Endothelial cell of umbilical vein (primary cell): Measurements from ENCODE around the gene ARHGEF38. TPM values are rescaled to one million over a fixed set of nuclear protein-coding genes. Genes with fewer than 3 reads are reported as not detected.
A peak's percentile ranks its signal among the peaks of the same experiment; 100 is the strongest.

ENCODE experiments used
- BruUV-seq: library from RNA; stranded (reverse); fragments of 400-500 nt; replicated peaks from 2 replicates; lab custom pipeline; 2021; lab: Mats Ljungman, UMichigan
- CTCF ChIA-PET: fragments of 300-600, 350-600 bp; sonication (Branson Sonifier 250); formaldehyde crosslinking; loops from one replicate; lab custom pipeline; 2021; ENCODE audit warnings: antibody characterized with exemption, inconsistent platforms; lab: Charles Lee
- POLR2A ChIA-PET: fragments of 300-600, 350-600 bp; sonication (Branson Sonifier 250); formaldehyde crosslinking; loops from one replicate; lab custom pipeline; 2021; ENCODE audit warnings: antibody characterized with exemption, inconsistent platforms; lab: Charles Lee
- DNase-seq: peaks from one replicate; pipeline ENCODE4 v3.0.0-alpha.2; 2011; ENCODE audit warnings: low read depth, low spot score
- FAIRE-seq: peaks from 2 replicates; lab custom pipeline; 2011; peaks lifted over from hg19 to GRCh38; lab: Jason Lieb, UNC
- H2AFZ ChIP-seq: 2 replicates; pipeline ENCODE4 v1.6.0; 2012; ENCODE audit warnings: low read depth, low read length, control low read depth, inconsistent platforms
- H3K27ac ChIP-seq: 2 replicates; pipeline ENCODE4 v1.5.1; 2011; ENCODE audit warnings: low read depth, mild to moderate bottlenecking, control low read depth, low read length, moderate library complexity; ENCODE audit not compliant: insufficient read depth
- H3K27me3 ChIP-seq, 2 experiments: 2 replicates each; pipeline versions ENCODE4 v1.6.0 to v1.6.1; 2011; ENCODE audit warnings: low read length in 2 of 2, mixed read lengths in 1 of 2; ENCODE audit not compliant: control insufficient read depth in 2 of 2, insufficient read depth in 2 of 2
- H3K36me3 ChIP-seq, 2 experiments: 2 replicates in 1 of 2; 3 replicates in 1 of 2; pipeline ENCODE4 v1.5.1; 2011; ENCODE audit warnings: low read length in 2 of 2, mild to moderate bottlenecking in 1 of 2, moderate library complexity in 1 of 2; ENCODE audit not compliant: control insufficient read depth in 2 of 2, insufficient read depth in 2 of 2; ENCODE audit errors: extremely low read depth in 1 of 2
- H3K4me1 ChIP-seq: 3 replicates; pipeline ENCODE4 v1.5.1; 2011; ENCODE audit warnings: mild to moderate bottlenecking, low read length; ENCODE audit not compliant: control insufficient read depth, insufficient read depth; ENCODE audit errors: extremely low read depth
- H3K4me2 ChIP-seq: 2 replicates; pipeline ENCODE4 v1.6.1; 2011; ENCODE audit warnings: low read length, control low read depth, mixed read lengths; ENCODE audit not compliant: insufficient read depth
- H3K4me3 ChIP-seq, 3 experiments: fragments of 200-600 bp in 1 of 3; sonication (generic), shearing (Covaris generic) in 1 of 3; replicated peaks in 1 of 3; 2 replicates each; pipeline ENCODE4 v1.5.1; 2011 to 2016; ENCODE audit warnings: control low read depth in 3 of 3, low read length in 3 of 3, mild to moderate bottlenecking in 2 of 3, inconsistent platforms in 1 of 3, low read depth in 1 of 3, moderate library complexity in 1 of 3; ENCODE audit not compliant: insufficient read depth in 1 of 3
- H3K79me2 ChIP-seq: 2 replicates; pipeline ENCODE4 v1.6.0; 2012; ENCODE audit warnings: low read length, inconsistent platforms; ENCODE audit not compliant: control insufficient read depth, insufficient read depth
- H3K9ac ChIP-seq: replicated peaks from 2 replicates; pipeline ENCODE3; 2011; ENCODE audit warnings: low read length, control low read depth; ENCODE audit not compliant: insufficient read depth; ENCODE audit errors: extremely low read depth
- H3K9me1 ChIP-seq: replicated peaks from 3 replicates; pipeline ENCODE4 v1.6.0; 2011; ENCODE audit warnings: mild to moderate bottlenecking, low read length; ENCODE audit not compliant: control insufficient read depth, insufficient read depth; ENCODE audit errors: extremely low read depth
- H3K9me3 ChIP-seq: replicated peaks from 2 replicates; pipeline ENCODE4 v1.5.1; 2012; ENCODE audit warnings: low read length, inconsistent platforms; ENCODE audit not compliant: control insufficient read depth, insufficient read depth
- H4K20me1 ChIP-seq: replicated peaks from 2 replicates; pipeline ENCODE3; 2011; ENCODE audit warnings: mild to moderate bottlenecking, low read length; ENCODE audit not compliant: control insufficient read depth, insufficient read depth; ENCODE audit errors: extremely low read depth
- CTCF ChIP-seq, 2 donors: IDR thresholded peaks; 1 replicate in 1 of 2; 2 replicates in 1 of 2; pipeline ENCODE4 v1.5.1; 2011; ENCODE audit warnings: low read length in 2 of 2, mild to moderate bottlenecking in 2 of 2, moderate library complexity in 2 of 2, control low read depth in 1 of 2, inconsistent platforms in 1 of 2, low read depth in 1 of 2; ENCODE audit not compliant: insufficient read depth in 1 of 2; ENCODE audit errors: extremely low read depth in 1 of 2
- EZH2 ChIP-seq: IDR thresholded peaks from 2 replicates; pipeline ENCODE4 v1.6.1; 2012; ENCODE audit warnings: borderline replicate concordance, low read depth, mild to moderate bottlenecking, moderate library complexity, low read length, inconsistent platforms; ENCODE audit not compliant: severe bottlenecking
- FOS ChIP-seq: IDR thresholded peaks from 2 replicates; pipeline ENCODE4 v1.6.1; 2011; ENCODE audit warnings: mild to moderate bottlenecking, low read length, moderate library complexity, borderline replicate concordance; ENCODE audit not compliant: insufficient read depth
- GATA2 ChIP-seq: IDR thresholded peaks from 2 replicates; pipeline ENCODE4 v1.7.0; 2011; ENCODE audit warnings: low read depth, mild to moderate bottlenecking, moderate library complexity, mixed read lengths, low read length; ENCODE audit not compliant: insufficient read length, insufficient read depth
- MAX ChIP-seq: IDR thresholded peaks from 2 replicates; pipeline ENCODE4 v1.6.1; 2011; ENCODE audit not compliant: insufficient read depth, insufficient read length
- MYC ChIP-seq: IDR thresholded peaks from one replicate; pipeline ENCODE4 v1.6.1; 2011; ENCODE audit warnings: mild to moderate bottlenecking, low read depth, low read length
- dilution Hi-C: fragments of 300-500 bp; cut with MboI; formaldehyde crosslinking; loops from one replicate; pipeline ENCODE4 v1.15.0; 2019; ENCODE audit warnings: low sequenced_read_pairs; ENCODE audit not compliant: extremely low pct_ligation_motif_present
- intact Hi-C: fragments of 100-400 bp; cut with micrococcal nuclease; formaldehyde crosslinking; loops from one replicate; pipeline ENCODE4 v1.10.0; 2022
- polyA plus RNA-seq, 4 experiments: library from polyadenylated mRNA; depleted of rRNA in 3 of 4; stranded (reverse) in 3 of 4; unstranded in 1 of 4; fragments of >200 nt; gene quantifications; 2 replicates each; pipeline versions ENCODE4 v1.2.1 to v1.2.3, GENCODE V29; 2011 to 2012; ENCODE audit warnings: missing spikeins in 1 of 4
- total RNA-seq: library from RNA; stranded (reverse); gene quantifications from 2 replicates; pipeline ENCODE4 v1.2.3, GENCODE V29; 2021

Gene ARHGEF38
- total and polyA plus RNA-seq, 2 donors (not counting 3 experiments of a cell fraction or from before 2014, with no cell fraction given) = not detected

- Histone ChIP-seq H3K9ac (no peak overlapping the region), H2AFZ (no peak overlapping the region), H4K20me1 (no peaks in the 10 kb centered on the region), H3K79me2 (no peaks in the 10 kb centered on the region), H3K4me2 (no peak overlapping the region), H3K36me3 (no peaks in the 10 kb centered on the region), H3K9me3 (no peaks in the 10 kb centered on the region), H3K27me3 (no peaks in the 10 kb centered on the region), H3K9me1 (no peaks in the 10 kb centered on the region), H3K4me1 (no peaks in the 10 kb centered on the region), H3K4me3 (no peak overlapping the region), H3K27ac (no peak overlapping the region)
- no TSS peak for BruUV-seq
- dilution Hi-C loops = no loop called here
- ChIA-PET CTCF (no interaction called here), POLR2A (no interaction called here)
- FAIRE-seq = peak; percentile 56
- intact Hi-C loops = no loop called here
- no peak for TF ChIP-seq EZH2
- no peak for DNase-seq
Observed at GRCh38 chr4:105622269-105622668, 69.8 kb downstream of the ARHGEF38 start.

- Histone ChIP-seq H3K27ac (no peak overlapping the region), H3K9me1 (no peaks in the 10 kb centered on the region), H3K9me3 (no peaks in the 10 kb centered on the region), H3K4me3 (no peak overlapping the region), H3K27me3 (no peaks in the 10 kb centered on the region), H3K4me1 (no peaks in the 10 kb centered on the region), H3K79me2 (no peaks in the 10 kb centered on the region), H3K36me3 (no peaks in the 10 kb centered on the region), H3K4me2 (no peak overlapping the region), H2AFZ (no peak overlapping the region), H4K20me1 (no peaks in the 10 kb centered on the region), H3K9ac (no peak overlapping the region)
- TF ChIP-seq MAX (no peak), MYC (no peak), GATA2 (no peak), FOS (no peak), CTCF (IDR thresholded peaks at IDR 0.05; ENCODE audit: extremely low read depth in 1 of 2, insufficient read depth in 1 of 2, low read depth in 1 of 2, low read length in 2 of 2) (no peak)
- FAIRE-seq = no peak
- no TSS peak for BruUV-seq
- dilution Hi-C loops (no loop called here), intact Hi-C loops (no loop called here)
- DNase-seq = no peak
- ChIA-PET POLR2A (no interaction called here), CTCF (interaction anchor here (1.3 kb wide), 1 partner anchor 10 kb away, joined by 3 read pairs; no protein-coding TSS in a partner anchor)
Observed at GRCh38 chr4:105623099-105623498, 70.7 kb downstream of the ARHGEF38 start.
